Esophagus muscularis mucosa (tissue), 4 donors: ENCODE data around the gene TMIGD2. TPM values are rescaled to one million over a fixed set of nuclear protein-coding genes. Genes with fewer than 3 reads are reported as not detected.

Experiments used
- DNase-seq: peaks from one replicate; pipeline ENCODE4 v3.0.0-alpha.2; 2017; ENCODE audit errors: extremely low spot score
- H3K27ac ChIP-seq, 4 donors: fragments of 200-600 bp; sonication (generic); replicated peaks in 1 of 4; 1 replicate in 3 of 4; 2 replicates in 1 of 4; pipeline ENCODE4 v1.5.1; 2016 to 2019; ENCODE audit warnings: mild to moderate bottlenecking in 1 of 4
- H3K27me3 ChIP-seq, 4 donors: fragments of 200-600 bp; sonication (generic); one replicate each; pipeline versions ENCODE4 v1.5.1 to v1.6.0; 2016 to 2019
- H3K36me3 ChIP-seq, 4 donors: fragments of 200-600 bp; sonication (generic); one replicate each; pipeline ENCODE4 v1.5.1; 2016 to 2019
- H3K4me1 ChIP-seq, 4 donors: fragments of 200-600 bp; sonication (generic); one replicate each; pipeline ENCODE4 v1.5.1; 2016 to 2019
- H3K4me3 ChIP-seq, 4 donors: fragments of 200-600 bp; sonication (generic); 1 replicate in 2 of 4; 2 replicates in 2 of 4; pipeline ENCODE4 v1.5.1; 2016 to 2019; ENCODE audit warnings: mild to moderate bottlenecking in 4 of 4, moderate library complexity in 1 of 4
- H3K9me3 ChIP-seq, 4 donors: fragments of 200-600 bp; sonication (generic); 1 replicate in 3 of 4; 2 replicates in 1 of 4; pipeline ENCODE4 v1.5.1; 2016 to 2019
- CTCF ChIP-seq, 3 experiments: fragments of 200-600 bp in 2 of 3; fragments of 450-650 bp in 1 of 3; sonication (generic) in 2 of 3; IDR thresholded peaks; one replicate each; pipeline ENCODE4 v1.5.1; 2017 to 2019; ENCODE audit warnings: antibody characterized with exemption in 3 of 3, mild to moderate bottlenecking in 2 of 3, moderate library complexity in 1 of 3
- EP300 ChIP-seq: sonication (generic); formaldehyde crosslinking; IDR thresholded peaks from one replicate; pipeline ENCODE4 v1.6.1; 2017; ENCODE audit warnings: antibody characterized with exemption
- POLR2A ChIP-seq: fragments of 450-650 bp; IDR thresholded peaks from one replicate; pipeline ENCODE4 v1.6.1; 2017; ENCODE audit warnings: antibody characterized with exemption, moderate library complexity, mild to moderate bottlenecking, low read depth
- POLR2AphosphoS5 ChIP-seq, 2 donors: sonication (generic); formaldehyde crosslinking; IDR thresholded peaks; one replicate each; pipeline ENCODE4 v1.6.1; 2017; ENCODE audit warnings: antibody characterized with exemption in 2 of 2
- WGBS: methylation state at CpG from one replicate; pipeline ENCODE4 v1.1.5; 2018; 5-methylcytosine and 5-hydroxymethylcytosine counted together
- intact Hi-C: fragments of 100-400 bp; cut with DNase I; formaldehyde crosslinking; loops from one replicate; pipeline ENCODE4 v1.15.1; 2023
- total RNA-seq, 4 donors: library from RNA; depleted of rRNA; stranded (reverse); fragments of >200 nt; gene quantifications; one replicate each; pipeline versions ENCODE4 v1.1.0 to v1.2.1, GENCODE V29; 2016

The TMIGD2 gene
- total RNA-seq, 4 donors from 2014 or later, result not detected

GRCh38 chr19:4300589-4300988 lies 1.6 kb downstream of the TMIGD2 start:
- TF ChIP-seq POLR2AphosphoS5 (IDR thresholded peaks at IDR 0.05), result no peak
- TF ChIP-seq POLR2A, result no peak
- no peak for TF ChIP-seq CTCF (IDR thresholded peaks at IDR 0.05)
- no peak for TF ChIP-seq EP300
- Histone ChIP-seq H3K4me3 (no peak overlapping the region), H3K27ac (no peak overlapping the region), H3K27me3 (peaks cover 0 to 80% (median 19%) of the 10 kb centered on the region in 4 donors), H3K36me3 (no peaks in the 10 kb centered on the region), H3K4me1 (peaks cover 0 to 10% (median 7%) of the 10 kb centered on the region in 4 donors), H3K9me3 (no peaks in the 10 kb centered on the region)
- intact Hi-C loops, result no loop called here
- no peak for DNase-seq
- 91% methylated on average over 3 of the region's 3 CpGs for WGBS

- no peak overlapping the region for H3K27ac ChIP-seq
- no peak for DNase-seq
- TF ChIP-seq CTCF (IDR thresholded peaks at IDR 0.05), result no peak
- TF ChIP-seq EP300, result no peak
- no peak for TF ChIP-seq POLR2A
- no peak for TF ChIP-seq POLR2AphosphoS5 (IDR thresholded peaks at IDR 0.05)
- H3K4me1 ChIP-seq, result peaks cover 0 to 3% (median 0%) of the 10 kb centered on the region in 4 donors
- WGBS, result 77% methylated on average over 8 of the region's 8 CpGs
- intact Hi-C loops, result no loop called here
- no peaks in the 10 kb centered on the region for H3K36me3 ChIP-seq
- no peaks in the 10 kb centered on the region for H3K9me3 ChIP-seq
- no peak overlapping the region for H3K4me3 ChIP-seq
- peaks cover 0 to 76% (median 3%) of the 10 kb centered on the region in 4 donors for H3K27me3 ChIP-seq
These were observed 3.2 kb downstream of the TMIGD2 start for GRCh38 chr19:4298810-4299550.

- Histone ChIP-seq H3K4me1 (peaks cover 0 to 3% (median 0%) of the 10 kb centered on the region in 4 donors), H3K9me3 (no peaks in the 10 kb centered on the region), H3K27ac (no peak overlapping the region), H3K27me3 (peaks cover 0 to 68% (median 0%) of the 10 kb centered on the region in 4 donors), H3K36me3 (no peaks in the 10 kb centered on the region), H3K4me3 (no peak overlapping the region)
- TF ChIP-seq POLR2AphosphoS5 (IDR thresholded peaks at IDR 0.05) (no peak), POLR2A (no peak), EP300 (no peak), CTCF (IDR thresholded peaks at IDR 0.05) (no peak)
- intact Hi-C loops, result no loop called here
- 83% methylated on average over 20 of the region's 27 CpGs for WGBS
- DNase-seq, result no peak
These were observed 4.0 kb downstream of the TMIGD2 start for GRCh38 chr19:4297901-4298809.

GRCh38 chr19:4295972-4296771 lies 6.0 kb downstream of the TMIGD2 start:
- Histone ChIP-seq H3K4me1 (peaks cover 0 to 3% (median 0%) of the 10 kb centered on the region in 4 donors), H3K27ac (no peak overlapping the region), H3K4me3 (no peak overlapping the region), H3K9me3 (no peaks in the 10 kb centered on the region), H3K36me3 (no peaks in the 10 kb centered on the region), H3K27me3 (peaks cover 0 to 72% (median 0%) of the 10 kb centered on the region in 4 donors)
- 55% methylated on average over 12 of the region's 14 CpGs for WGBS
- intact Hi-C loops, result no loop called here
- TF ChIP-seq POLR2AphosphoS5 (IDR thresholded peaks at IDR 0.05), result no peak
- TF ChIP-seq CTCF (IDR thresholded peaks at IDR 0.05), result no peak
- TF ChIP-seq EP300, result no peak
- TF ChIP-seq POLR2A, result no peak
- DNase-seq, result no peak
